Osteoblast (primary cell): ENCODE data around the gene RANBP10. TPM values are rescaled to one million over a fixed set of nuclear protein-coding genes. Genes with fewer than 3 reads are reported as not detected.
A peak's percentile ranks its signal among the peaks of the same experiment; 100 is the strongest.

Source experiments
- DNase-seq: peaks from one replicate; pipeline ENCODE4 v3.0.0; 2011; ENCODE audit warnings: low spot score, mixed read lengths; ENCODE audit not compliant: insufficient read length; ENCODE audit errors: missing footprints
- H2AFZ ChIP-seq: 2 replicates; pipeline ENCODE4 v1.6.0; 2011; ENCODE audit warnings: mild to moderate bottlenecking, low read length
- H3K27ac ChIP-seq: 2 replicates; pipeline ENCODE4 v1.5.1; 2011; ENCODE audit warnings: mild to moderate bottlenecking, low read depth, low read length, moderate library complexity
- H3K27me3 ChIP-seq: 2 replicates; pipeline ENCODE4 v1.6.0; 2012; ENCODE audit warnings: mild to moderate bottlenecking, control low read depth, inconsistent platforms, low read length, moderate library complexity; ENCODE audit not compliant: insufficient read depth
- H3K36me3 ChIP-seq: 2 replicates; pipeline ENCODE4 v1.5.1; 2011; ENCODE audit warnings: mild to moderate bottlenecking, low read length, control low read depth, moderate library complexity; ENCODE audit not compliant: insufficient read depth
- H3K4me1 ChIP-seq: 2 replicates; pipeline ENCODE4 v1.5.1; 2011; ENCODE audit warnings: mild to moderate bottlenecking, low read length, control low read depth, moderate library complexity; ENCODE audit not compliant: insufficient read depth
- H3K4me2 ChIP-seq: 2 replicates; pipeline ENCODE4 v1.6.0; 2011; ENCODE audit warnings: mild to moderate bottlenecking, low read length; ENCODE audit not compliant: insufficient read depth
- H3K4me3 ChIP-seq: fragments of 200-600 bp; sonication (generic); 3 replicates; pipeline ENCODE4 v1.5.1; 2012; ENCODE audit warnings: mild to moderate bottlenecking, low read length, inconsistent platforms; ENCODE audit not compliant: insufficient read depth
- H3K79me2 ChIP-seq: 2 replicates; pipeline ENCODE4 v1.6.0; 2012; ENCODE audit warnings: mild to moderate bottlenecking, low read length, control low read depth, inconsistent platforms; ENCODE audit not compliant: insufficient read depth
- H3K9me3 ChIP-seq: 2 replicates; pipeline ENCODE4 v1.5.1; 2011; ENCODE audit warnings: low read depth, low read length, control low read depth
- H4K20me1 ChIP-seq: 2 replicates; pipeline ENCODE4 v1.6.0; 2012; ENCODE audit warnings: mild to moderate bottlenecking, low read length, control low read depth; ENCODE audit not compliant: insufficient read depth
- total RNA-seq: library from RNA; depleted of rRNA; stranded (reverse); fragments of >200 nt; gene quantifications from 2 replicates; pipeline ENCODE4 v1.2.3, GENCODE V29; 2012
- TF ChIP-seq, protein P1 (sequence below): IDR thresholded peaks from 2 replicates; pipeline ENCODE4 v1.5.1; 2011; ENCODE audit warnings: mild to moderate bottlenecking, low read depth, low read length, moderate library complexity; ENCODE audit errors: extremely low read depth

RANBP10 gene
- total RNA-seq, 1 donor: 5.4 TPM

DNA sequence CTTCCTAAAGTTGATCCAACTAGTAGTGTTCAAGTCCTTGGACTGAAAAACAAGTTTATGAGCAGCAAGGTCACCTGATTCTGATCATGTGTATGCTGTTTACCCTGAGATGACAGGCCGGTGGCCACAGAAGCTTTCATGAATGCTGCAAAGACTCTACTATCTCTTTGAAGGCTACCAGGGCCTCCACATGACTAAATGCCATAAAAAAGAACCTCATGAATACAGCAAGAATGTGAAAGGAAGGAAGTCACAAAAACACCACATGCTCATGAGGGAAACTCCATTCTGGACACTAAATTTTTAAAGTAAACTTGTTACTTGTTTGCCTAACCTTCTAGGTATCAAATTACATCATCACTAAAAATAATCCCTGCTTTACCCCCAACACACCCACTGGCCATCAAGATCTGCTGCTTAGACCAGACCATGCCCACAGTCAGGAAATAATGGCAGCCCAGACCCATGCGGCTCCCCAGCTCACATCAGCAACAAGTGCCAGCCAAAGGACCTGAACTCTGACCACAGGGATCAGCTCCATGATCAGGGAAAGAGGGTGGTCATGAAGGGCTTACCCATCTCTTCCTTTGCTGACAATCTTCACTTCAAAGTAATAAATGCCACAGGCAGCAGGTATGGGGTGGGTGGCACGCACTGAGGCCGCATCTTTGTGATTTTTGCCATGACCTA, 1.4 kb downstream of the RANBP10 start:
- H3K36me3 ChIP-seq: peaks cover 6% of the 10 kb centered on the region
- H4K20me1 ChIP-seq: peaks cover 11% of the 10 kb centered on the region
- peak overlapping the region; percentile 92 for H3K4me2 ChIP-seq
- H3K79me2 ChIP-seq: peaks cover 56% of the 10 kb centered on the region
- peaks cover 11% of the 10 kb centered on the region for H3K4me1 ChIP-seq
- peak overlapping the region; percentile 99 for H3K4me3 ChIP-seq
- H3K9me3 ChIP-seq: no peaks in the 10 kb centered on the region
- TF ChIP-seq, protein P1, sequence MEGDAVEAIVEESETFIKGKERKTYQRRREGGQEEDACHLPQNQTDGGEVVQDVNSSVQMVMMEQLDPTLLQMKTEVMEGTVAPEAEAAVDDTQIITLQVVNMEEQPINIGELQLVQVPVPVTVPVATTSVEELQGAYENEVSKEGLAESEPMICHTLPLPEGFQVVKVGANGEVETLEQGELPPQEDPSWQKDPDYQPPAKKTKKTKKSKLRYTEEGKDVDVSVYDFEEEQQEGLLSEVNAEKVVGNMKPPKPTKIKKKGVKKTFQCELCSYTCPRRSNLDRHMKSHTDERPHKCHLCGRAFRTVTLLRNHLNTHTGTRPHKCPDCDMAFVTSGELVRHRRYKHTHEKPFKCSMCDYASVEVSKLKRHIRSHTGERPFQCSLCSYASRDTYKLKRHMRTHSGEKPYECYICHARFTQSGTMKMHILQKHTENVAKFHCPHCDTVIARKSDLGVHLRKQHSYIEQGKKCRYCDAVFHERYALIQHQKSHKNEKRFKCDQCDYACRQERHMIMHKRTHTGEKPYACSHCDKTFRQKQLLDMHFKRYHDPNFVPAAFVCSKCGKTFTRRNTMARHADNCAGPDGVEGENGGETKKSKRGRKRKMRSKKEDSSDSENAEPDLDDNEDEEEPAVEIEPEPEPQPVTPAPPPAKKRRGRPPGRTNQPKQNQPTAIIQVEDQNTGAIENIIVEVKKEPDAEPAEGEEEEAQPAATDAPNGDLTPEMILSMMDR: no peak
- no peak overlapping the region for H3K27ac ChIP-seq
- H3K27me3 ChIP-seq: no peaks in the 10 kb centered on the region
- no peak for DNase-seq
- no peak overlapping the region for H2AFZ ChIP-seq

DNA sequence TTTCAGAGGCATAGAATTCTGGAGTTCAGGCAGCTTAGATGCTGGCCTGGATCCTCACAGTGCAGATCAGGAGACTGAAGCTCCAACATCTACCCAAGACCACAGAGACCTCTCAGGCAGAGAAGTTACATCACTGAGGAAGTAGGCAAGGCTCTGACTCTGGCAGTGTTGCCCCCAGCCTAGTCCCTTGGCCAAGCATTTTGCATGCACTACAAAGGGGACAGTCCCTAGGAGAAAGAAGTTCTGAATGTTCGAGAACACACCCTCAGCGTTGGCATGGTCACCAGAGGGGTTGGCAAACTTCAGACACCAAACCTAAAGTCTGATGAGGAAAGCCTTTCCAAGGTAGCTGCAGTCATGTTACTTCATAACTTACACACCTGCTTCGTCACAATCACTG, 2.5 kb downstream of the RANBP10 start:
- Histone ChIP-seq H3K4me3 (no peak overlapping the region), H3K9me3 (no peaks in the 10 kb centered on the region), H3K27ac (no peak overlapping the region), H2AFZ (no peak overlapping the region), H3K36me3 (peaks cover 6% of the 10 kb centered on the region), H3K79me2 (peaks cover 63% of the 10 kb centered on the region), H3K4me2 (no peak overlapping the region), H4K20me1 (peaks cover 11% of the 10 kb centered on the region), H3K27me3 (no peaks in the 10 kb centered on the region), H3K4me1 (peaks cover 11% of the 10 kb centered on the region)
- TF ChIP-seq, protein P1: no peak
- no peak for DNase-seq

DNA sequence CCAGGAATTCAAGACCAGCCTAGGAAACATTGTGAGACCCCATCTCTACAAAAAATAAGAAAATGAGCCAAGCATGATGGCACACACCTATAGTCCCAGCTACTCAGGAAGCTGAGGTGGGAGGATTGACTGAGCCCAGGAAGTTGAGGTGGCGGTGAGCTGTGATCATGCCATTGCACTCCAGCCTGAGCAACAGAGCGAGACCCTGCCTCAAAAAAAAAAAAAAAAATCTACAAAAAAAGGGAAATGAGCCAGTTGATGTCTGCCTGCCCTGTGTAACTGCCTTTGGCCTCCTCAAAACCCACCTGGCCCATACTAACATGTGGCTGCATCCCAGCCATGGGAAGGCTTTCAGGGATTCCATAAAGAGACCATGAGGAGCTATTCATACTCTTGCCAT, 4.5 kb downstream of the RANBP10 start:
- DNase-seq: no peak
- Histone ChIP-seq H3K4me2 (no peak overlapping the region), H2AFZ (no peak overlapping the region), H3K27me3 (no peaks in the 10 kb centered on the region), H4K20me1 (peaks cover 17% of the 10 kb centered on the region), H3K9me3 (no peaks in the 10 kb centered on the region), H3K36me3 (peaks cover 6% of the 10 kb centered on the region), H3K4me1 (peaks cover 7% of the 10 kb centered on the region), H3K4me3 (no peak overlapping the region), H3K27ac (no peak overlapping the region), H3K79me2 (peaks cover 76% of the 10 kb centered on the region)
- TF ChIP-seq, protein P1: no peak

DNA sequence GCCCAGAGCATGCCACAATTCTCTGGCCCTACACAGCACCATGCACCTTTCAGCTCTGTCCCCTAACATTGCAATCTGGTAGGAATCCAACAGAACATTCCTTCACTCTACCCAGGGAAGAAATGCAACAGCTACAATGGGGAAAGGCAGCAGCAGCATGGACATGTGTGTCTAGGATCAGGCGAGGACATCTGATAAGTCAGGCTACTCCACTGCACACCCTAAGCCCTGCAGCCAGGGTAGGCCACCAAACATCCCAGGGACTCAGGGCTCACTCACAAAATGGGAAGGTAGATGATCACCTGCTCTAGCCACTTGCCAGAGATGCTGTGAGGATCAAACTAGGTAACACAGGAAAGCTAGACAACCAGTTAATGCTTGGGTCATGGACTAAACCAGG, 5.1 kb downstream of the RANBP10 start:
- Histone ChIP-seq H3K36me3 (peaks cover 6% of the 10 kb centered on the region), H3K4me2 (no peak overlapping the region), H3K27me3 (no peaks in the 10 kb centered on the region), H4K20me1 (peaks cover 20% of the 10 kb centered on the region), H2AFZ (no peak overlapping the region), H3K79me2 (peaks cover 81% of the 10 kb centered on the region), H3K9me3 (no peaks in the 10 kb centered on the region), H3K27ac (no peak overlapping the region), H3K4me1 (peaks cover 7% of the 10 kb centered on the region), H3K4me3 (no peak overlapping the region)
- TF ChIP-seq, protein P1: no peak
- DNase-seq: no peak
